Esophagus muscularis mucosa (tissue), 4 donors: ENCODE results near the gene HOXC5.

ENCODE experiments used
- CTCF ChIP-seq, 3 experiments: fragments of 200-600 bp in 2 of 3; fragments of 450-650 bp in 1 of 3; sonication (generic) in 2 of 3; IDR thresholded peaks; one replicate each; pipeline ENCODE4 v1.5.1; 2017 to 2019; ENCODE audit warnings: antibody characterized with exemption in 3 of 3, mild to moderate bottlenecking in 2 of 3, moderate library complexity in 1 of 3
- EP300 ChIP-seq: sonication (generic); formaldehyde crosslinking; IDR thresholded peaks from one replicate; pipeline ENCODE4 v1.6.1; 2017; ENCODE audit warnings: antibody characterized with exemption
- POLR2A ChIP-seq: fragments of 450-650 bp; IDR thresholded peaks from one replicate; pipeline ENCODE4 v1.6.1; 2017; ENCODE audit warnings: antibody characterized with exemption, moderate library complexity, mild to moderate bottlenecking, low read depth
- POLR2AphosphoS5 ChIP-seq, 2 donors: sonication (generic); formaldehyde crosslinking; IDR thresholded peaks; one replicate each; pipeline ENCODE4 v1.6.1; 2017; ENCODE audit warnings: antibody characterized with exemption in 2 of 2

GRCh38 chr12:54044425-54045103 lies 11.7 kb downstream of the HOXC5 start:
- TF ChIP-seq CTCF (IDR thresholded peaks at IDR 0.05) (no peak), POLR2AphosphoS5 (IDR thresholded peaks at IDR 0.05) (no peak), POLR2A (no peak), EP300 (no peak)
